ENCODE results near the gene ADAMTS2. TPM values are rescaled to one million over a fixed set of nuclear protein-coding genes. Genes with fewer than 3 reads are reported as not detected.

Gene ADAMTS2
- total and polyA plus RNA-seq, 2 experiments from 2014 or later = 1.6 to 8.1 TPM

- Mint-ChIP-seq H3K27ac (no peak overlapping the region), H3K9me3 (no peaks in the 10 kb centered on the region), H3K27me3 (ENCODE audit: insufficient read depth, low read depth, poor library complexity) (peaks cover 10% of the 10 kb centered on the region), H3K4me3 (no peak overlapping the region), H3K36me3 (ENCODE audit: low read depth) (no peaks in the 10 kb centered on the region; the same call in 2 of the 3 replicates), H3K4me1 (no peaks in the 10 kb centered on the region; the same call in 2 of the 3 replicates)
- H3K79me2 ChIP-seq (replicated peaks; ENCODE audit: insufficient read depth) = no peaks in the 10 kb centered on the region
- TF ChIP-seq, protein P1, sequence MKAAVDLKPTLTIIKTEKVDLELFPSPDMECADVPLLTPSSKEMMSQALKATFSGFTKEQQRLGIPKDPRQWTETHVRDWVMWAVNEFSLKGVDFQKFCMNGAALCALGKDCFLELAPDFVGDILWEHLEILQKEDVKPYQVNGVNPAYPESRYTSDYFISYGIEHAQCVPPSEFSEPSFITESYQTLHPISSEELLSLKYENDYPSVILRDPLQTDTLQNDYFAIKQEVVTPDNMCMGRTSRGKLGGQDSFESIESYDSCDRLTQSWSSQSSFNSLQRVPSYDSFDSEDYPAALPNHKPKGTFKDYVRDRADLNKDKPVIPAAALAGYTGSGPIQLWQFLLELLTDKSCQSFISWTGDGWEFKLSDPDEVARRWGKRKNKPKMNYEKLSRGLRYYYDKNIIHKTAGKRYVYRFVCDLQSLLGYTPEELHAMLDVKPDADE (IDR thresholded peaks at IDR 0.05) = no peak
- no peak for TF ChIP-seq CTCF (conservative IDR thresholded peaks at IDR 0.05; ENCODE audit: low read depth in 2 of 2)
- TF ChIP-seq EZH2phosphoT487 (IDR thresholded peaks at IDR 0.05; ENCODE audit: unreplicated experiment) = no peak
- TF ChIP-seq REST (IDR thresholded peaks at IDR 0.05; ENCODE audit: unreplicated experiment) = no peak
- no peak for TF ChIP-seq ZNF331 (CRISPR knock-in tag; IDR thresholded peaks at IDR 0.05; ENCODE audit: low read depth)
- no peak for TF ChIP-seq NANOG (IDR thresholded peaks at IDR 0.05; ENCODE audit: borderline replicate concordance)
- TF ChIP-seq STAT1 (IDR thresholded peaks at IDR 0.05; ENCODE audit: unreplicated experiment) = no peak
- no peak for TF ChIP-seq JUNB (IDR thresholded peaks at IDR 0.05; ENCODE audit: unreplicated experiment)
- no peak for TF ChIP-seq ZNF462 (CRISPR knock-in tag; IDR thresholded peaks at IDR 0.05)
- no peak for TF ChIP-seq EZH2 (IDR thresholded peaks at IDR 0.05; ENCODE audit: low read depth, unreplicated experiment)
- no peak for TF ChIP-seq CREB1 (CRISPR knock-in tag; IDR thresholded peaks at IDR 0.05; ENCODE audit: low read depth)
- TF ChIP-seq POLR2AphosphoS5 (IDR thresholded peaks at IDR 0.05; ENCODE audit: low read depth) = no peak
- no peak for TF ChIP-seq ZNF114 (CRISPR knock-in tag; IDR thresholded peaks at IDR 0.05)
- no peaks in the 10 kb centered on the region for H3K36me3 ChIP-seq (ENCODE audit: insufficient read depth)
- H3F3A ChIP-seq (replicated peaks; ENCODE audit: low read depth) = no peaks in the 10 kb centered on the region
- H3K9me2 ChIP-seq (ENCODE audit: insufficient read depth) = no peaks in the 10 kb centered on the region
- no peaks in the 10 kb centered on the region for H3K4me1 ChIP-seq (ENCODE audit: insufficient read depth)
- H2AFZ ChIP-seq = no peak overlapping the region
- ATAC-seq (peak; percentile 24), DNase-seq (ENCODE audit: low spot score) (no peak)
- H4K20me1 ChIP-seq (replicated peaks; ENCODE audit: insufficient read depth) = no peaks in the 10 kb centered on the region
- H3K4me2 ChIP-seq = no peak overlapping the region
- no peak overlapping the region for H3K27ac ChIP-seq (ENCODE audit: low read depth)
- no peak overlapping the region for H3K4me3 ChIP-seq
- no peaks in the 10 kb centered on the region for H3K27me3 ChIP-seq (ENCODE audit: insufficient read depth)
Measured at GRCh38 chr5:179272326-179273072, 72.8 kb downstream of the ADAMTS2 start.

All from GM23338 (cell line).